HTR-8/SVneo (cell line): ENCODE results near the gene GOLGA5.
A peak's percentile ranks its signal among the peaks of the same experiment; 100 is the strongest.

Experiments used
- DNase-seq: peaks from one replicate; pipeline ENCODE4 v3.0.0; 2011; ENCODE audit warnings: low spot score, mixed read lengths; ENCODE audit not compliant: insufficient read length
- FAIRE-seq: peaks from 2 replicates; lab custom pipeline; 2011; peaks lifted over from hg19 to GRCh38; lab: Jason Lieb, UNC

The GOLGA5 gene

DNA sequence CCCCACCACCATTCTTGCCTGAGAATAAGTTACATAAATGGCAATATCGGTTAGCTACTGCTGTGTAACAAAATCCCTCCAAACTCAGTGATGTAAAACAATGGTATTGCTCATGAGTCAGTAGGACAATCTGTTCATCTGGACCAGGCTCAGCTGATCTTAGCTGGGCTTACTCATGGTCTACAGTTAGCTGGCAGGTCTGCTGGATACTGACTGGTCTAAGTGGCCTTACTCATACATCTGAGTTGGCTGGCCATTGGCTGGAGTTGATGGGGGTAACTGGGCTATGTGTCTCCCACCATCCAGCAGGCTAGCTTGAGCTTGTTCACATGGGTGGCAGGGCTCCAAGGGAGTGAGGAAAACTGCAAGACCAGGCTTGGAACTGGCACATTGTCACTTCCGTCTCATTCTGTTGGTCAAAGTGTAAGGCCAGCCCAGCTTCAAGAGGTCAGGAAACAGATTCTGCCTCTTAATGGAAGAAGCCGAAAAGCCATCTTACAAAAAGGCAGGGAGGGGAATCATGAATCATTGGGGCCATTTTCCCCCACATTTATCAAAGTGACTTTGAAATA is 72.2 kb downstream of the GOLGA5 start:
- no peak for DNase-seq
- no peak for FAIRE-seq

DNA sequence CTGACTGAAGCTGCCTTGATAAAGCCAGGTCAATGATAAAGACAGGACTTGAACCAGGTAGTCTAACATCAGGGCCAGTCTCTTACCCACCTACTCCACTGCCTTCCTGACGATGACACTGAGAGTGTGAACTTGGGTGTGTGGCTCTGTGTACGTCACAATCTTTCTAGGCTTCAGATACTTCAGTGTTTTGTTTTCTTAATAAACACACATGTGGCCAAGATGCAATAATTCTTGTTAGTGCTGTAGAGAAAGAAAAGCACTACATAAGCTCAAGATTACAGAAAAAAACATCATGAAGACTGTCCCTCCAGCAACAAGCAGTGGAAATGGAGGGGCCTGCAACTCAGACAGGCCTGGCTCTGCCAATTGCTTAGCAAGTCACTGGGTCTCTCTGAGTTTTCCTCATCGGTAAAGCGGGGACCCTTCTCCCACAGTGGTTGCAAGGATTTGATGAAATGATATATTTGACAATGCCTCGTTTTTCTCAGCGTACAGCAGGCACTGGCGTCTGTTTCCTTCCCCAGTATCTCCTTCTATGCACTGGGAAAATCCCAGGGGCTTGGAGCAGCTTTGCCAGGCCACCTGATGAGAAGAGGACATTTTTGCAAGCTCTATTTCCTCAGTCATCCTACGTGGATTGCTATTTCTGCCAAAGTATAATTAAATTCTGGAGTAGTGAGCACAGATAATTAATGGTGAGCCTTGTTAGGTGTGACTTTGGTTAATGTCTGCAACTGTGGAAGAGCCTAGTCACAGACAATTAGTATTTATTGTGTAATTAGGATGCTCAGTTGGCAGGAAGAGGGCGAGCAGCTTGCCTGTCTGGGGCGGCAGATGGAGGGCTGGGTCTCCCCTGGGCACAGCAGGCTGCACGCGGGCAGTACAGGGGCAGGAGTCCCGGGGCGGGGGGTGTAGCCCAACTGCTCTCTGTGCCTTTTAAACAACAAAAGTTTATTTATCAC is 73.1 kb downstream of the GOLGA5 start:
- FAIRE-seq = no peak
- DNase-seq = no peak

DNA sequence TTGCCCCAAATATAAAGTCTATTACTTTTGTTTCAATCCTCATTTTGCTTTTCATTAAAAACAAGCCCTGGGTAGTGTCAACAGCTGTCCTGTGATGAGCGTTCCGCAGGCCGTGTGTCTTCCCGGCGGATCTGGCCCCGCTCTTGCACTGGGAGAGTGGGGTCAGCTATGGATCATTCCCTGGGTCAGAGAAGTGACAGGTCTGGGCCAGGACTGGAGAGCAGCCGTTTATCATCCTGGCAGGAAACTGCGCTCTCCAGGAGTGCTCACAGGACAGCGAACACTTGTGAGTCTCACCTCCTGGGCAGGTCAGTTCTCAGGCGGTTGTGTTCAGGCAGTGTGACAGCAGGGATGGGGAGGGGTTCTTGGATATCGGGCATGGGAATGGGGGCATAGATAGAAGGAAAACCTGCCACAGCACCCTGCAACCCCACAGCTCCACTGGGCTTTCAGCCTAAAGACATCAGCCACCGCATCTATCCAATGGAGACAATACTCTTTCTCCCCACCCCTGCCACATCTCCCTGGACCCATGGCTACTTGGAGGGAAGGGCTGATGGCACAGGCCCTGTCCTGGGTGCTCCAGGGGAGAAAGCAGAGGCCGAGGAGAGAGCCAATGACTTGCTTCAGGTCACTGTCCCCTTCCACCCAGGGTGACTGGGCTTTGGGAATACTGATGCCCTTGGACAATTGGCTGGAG is 81.0 kb downstream of the GOLGA5 start:
- no peak for DNase-seq

DNA sequence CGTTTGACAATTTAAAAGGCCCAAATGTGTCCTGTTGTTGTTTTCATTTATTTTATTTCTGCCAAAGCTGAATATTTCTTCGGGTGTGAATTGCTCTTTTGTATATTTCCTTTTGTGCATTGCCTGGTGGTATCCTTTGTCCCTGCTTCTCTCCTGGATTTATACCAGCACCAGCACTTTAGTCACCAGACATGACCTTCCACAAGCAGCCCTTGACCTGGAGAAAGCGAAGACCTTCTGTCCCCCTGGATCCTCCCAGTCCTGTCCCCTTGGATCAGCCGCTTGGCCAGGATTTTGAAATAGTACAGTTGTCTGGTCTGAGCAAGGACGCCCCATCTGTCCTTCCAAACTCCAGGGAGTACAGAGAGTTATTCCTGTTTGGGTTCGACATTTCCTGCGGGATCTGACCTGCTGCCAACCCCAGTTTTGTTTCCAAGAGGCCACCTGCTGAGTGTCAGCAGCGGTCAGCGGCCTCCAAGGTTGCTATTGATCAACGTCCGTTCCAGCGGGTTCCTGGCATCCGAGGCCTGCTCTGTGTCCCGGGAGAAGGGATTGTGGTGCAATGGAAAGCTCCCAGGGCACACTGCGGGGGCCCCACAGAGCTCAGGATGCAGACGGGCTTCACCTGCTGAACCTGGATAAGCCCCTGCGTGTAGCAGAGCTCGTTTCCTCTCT is 83.8 kb downstream of the GOLGA5 start:
- FAIRE-seq = no peak
- DNase-seq = no peak

More for the DNA sequence above, 81.0 kb downstream of the GOLGA5 start:
- FAIRE-seq = no peak

DNA sequence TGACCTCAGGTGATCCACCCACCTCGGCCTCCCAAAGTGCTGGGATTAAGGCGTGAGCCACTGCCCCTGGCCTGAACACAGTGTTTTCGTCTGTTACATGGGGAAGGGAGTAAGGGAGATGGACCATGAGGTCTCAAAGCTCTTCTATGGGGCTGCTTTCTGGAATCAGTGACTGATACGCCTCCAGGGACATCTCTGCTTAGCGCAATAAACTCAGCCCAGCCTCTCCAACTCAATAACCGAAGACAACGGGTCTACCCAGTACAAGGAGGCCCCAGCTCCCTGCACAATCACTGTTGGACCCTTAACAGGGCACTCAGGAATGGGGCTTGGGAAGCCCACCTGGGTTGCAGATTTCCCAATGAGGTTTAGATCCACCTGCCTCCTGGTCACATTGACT is 86.2 kb downstream of the GOLGA5 start:
- no peak for FAIRE-seq
- no peak for DNase-seq

DNA sequence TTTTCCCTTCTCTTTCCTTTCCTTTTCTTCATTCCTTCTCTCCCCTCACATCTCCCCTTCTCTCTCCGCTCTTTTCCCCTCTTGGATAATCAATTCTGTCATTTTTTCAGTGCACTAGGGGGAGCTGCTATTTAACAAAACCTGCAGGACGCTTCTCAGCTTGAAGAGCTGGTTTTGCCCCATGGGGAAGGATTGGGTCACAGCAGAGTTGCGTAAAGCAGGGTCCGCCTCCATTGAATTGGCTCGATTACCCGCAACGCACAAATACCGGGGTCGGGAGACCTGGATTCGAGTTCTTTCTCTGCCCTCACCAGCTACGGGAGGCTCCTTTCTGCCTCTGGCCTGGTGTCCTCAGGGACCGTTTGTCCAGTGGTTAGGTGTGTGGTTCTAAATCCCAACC is 86.7 kb downstream of the GOLGA5 start:
- no peak for FAIRE-seq
- DNase-seq = peak; percentile 40

DNA sequence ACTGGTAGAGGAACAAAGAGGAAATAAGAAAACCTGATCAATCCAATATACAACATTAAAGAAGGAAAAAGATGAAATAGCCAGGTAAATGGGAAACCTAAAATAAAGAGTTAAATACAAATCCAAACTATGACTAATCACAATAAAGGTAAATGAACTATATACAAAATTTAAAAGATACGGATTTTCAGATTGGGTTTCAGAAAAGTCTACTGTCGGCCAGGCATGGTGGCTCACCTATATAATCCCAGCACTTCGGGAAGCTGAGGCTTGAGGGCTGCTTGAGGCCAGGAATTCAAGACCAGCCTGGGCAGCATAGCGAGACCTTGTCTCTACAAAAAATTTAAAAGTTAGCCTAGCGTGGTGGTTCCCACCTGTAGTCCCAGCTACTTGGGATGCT is 89.0 kb downstream of the GOLGA5 start:
- FAIRE-seq (no peak), DNase-seq (no peak)

DNA sequence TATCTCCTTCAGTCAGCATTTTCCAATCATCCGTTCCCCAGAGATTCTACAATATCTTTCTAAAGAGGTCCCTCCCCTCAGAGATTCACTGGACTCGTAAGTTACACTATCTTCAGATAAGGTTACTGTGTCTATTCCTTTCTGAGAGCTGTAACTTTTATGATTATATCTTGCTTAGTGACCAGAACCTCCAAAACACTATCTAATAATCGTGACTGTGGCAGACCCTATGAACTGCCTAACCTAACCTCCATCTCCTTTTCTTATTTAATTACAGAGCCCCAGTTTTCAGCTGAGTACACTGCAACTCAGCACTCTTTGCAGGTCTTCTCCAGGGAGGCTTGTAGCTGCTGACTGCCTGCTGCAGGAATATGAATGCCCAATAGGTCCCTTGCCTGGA is 90.3 kb downstream of the GOLGA5 start:
- FAIRE-seq = no peak
- no peak for DNase-seq

DNA sequence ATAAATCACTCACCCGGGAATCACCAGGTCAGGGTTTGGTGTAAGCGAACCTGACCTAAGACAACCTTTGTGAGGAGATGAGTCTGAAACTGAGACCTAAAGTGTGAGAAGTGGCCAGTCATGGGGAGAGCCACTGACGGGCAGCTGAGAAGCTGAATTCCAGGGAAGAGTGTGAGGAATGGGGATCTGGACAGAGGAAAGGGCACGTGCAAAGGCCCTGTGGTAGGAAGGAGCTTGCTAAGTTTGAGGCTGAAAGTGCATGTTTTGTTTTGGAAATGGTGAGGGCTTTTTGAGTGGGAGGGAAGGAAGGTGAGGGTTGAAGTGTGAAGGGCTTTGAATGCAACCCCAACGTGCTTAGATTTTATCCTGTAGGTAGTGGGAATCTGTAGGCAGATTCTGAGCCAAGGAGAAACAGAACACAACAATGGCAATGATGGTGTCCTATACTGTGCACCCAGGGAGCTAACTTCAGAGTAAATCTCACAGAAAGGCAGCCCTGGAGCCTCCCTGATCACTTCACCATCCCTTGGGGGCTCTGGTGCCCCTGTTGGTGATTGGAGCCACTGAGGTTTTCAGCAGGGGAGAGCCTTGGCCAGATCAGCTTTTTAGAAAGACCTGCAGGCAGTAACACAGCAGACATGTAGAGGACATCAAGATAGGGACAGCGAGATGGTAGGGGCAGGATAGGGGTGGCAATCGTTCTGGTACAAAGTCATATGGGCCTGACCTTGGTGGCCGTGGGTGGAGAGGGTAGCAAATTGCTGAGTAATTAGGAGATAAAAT is 91.4 kb downstream of the GOLGA5 start:
- DNase-seq (no peak), FAIRE-seq (no peak)

DNA sequence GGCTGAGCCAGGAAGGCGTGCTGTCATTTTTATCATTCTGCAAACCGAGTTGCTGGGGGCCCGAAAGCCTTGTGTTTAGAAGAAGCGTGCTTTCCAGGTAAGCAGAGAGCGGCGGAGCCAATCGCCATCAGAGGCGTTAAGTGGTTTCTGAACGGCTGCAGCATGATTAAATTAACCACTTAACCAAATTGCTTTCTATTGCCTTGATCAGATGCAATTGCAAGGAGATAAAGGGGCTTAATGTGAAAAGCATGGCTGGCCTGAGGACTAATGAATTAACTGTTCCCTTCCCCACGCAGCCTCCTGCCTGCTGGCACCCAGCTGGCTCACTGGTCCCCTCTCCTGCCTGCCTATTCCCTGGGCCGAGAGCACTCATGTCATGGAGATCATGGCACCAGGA is 92.2 kb downstream of the GOLGA5 start:
- no peak for FAIRE-seq
- DNase-seq = no peak

DNA sequence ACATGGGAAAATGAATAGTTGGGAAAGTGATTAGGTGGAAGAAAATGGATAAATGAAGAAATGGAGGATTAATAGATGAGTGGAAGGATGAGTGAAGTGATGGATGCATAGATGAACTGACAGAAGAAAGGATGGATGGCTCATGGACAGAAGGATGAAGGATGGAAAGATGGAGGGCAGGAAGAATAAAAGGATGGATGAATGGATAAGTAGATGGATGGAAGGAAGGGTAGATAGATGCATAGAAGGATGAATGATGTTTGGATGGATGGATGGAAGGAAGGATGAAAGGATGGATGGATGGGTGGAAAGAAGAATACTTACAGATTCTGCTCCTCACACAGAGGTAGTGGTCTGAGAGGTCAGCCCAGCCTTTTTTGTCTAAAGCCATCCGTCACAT is 93.1 kb downstream of the GOLGA5 start:
- FAIRE-seq = peak; percentile 40

DNA sequence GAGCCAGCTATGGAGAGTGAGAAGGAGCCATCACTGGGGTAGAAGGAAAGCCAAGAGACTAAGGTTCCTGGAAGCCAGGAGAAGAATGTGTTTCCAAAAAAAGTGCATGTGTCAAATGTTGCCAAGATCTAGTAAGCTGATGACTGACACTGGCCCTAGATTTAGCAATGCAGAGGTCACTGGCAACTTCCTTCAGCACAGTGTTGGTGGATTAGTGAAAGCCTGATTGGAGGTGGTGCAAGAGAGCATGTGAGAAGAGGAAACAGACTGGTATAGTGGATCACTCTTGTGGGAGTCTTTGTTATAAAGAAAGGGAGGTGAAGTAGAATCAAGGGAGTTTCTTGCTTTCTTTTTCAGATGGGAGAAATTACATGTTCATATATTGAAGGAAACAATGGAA is 94.8 kb downstream of the GOLGA5 start:
- DNase-seq (no peak), FAIRE-seq (no peak)

More for the DNA sequence above, 93.1 kb downstream of the GOLGA5 start:
- no peak for DNase-seq
